Activated naive CD4-positive, alpha-beta T cell treated with anti-CD3 and anti-CD28 coated beads, Interleukin-2, amount 50 U/mL, for 24 hours (primary cell): ENCODE results near the gene AFF2.
A peak's percentile ranks its signal among the peaks of the same experiment; 100 is the strongest.

Source experiments
- H3K27ac Mint-ChIP-seq: one replicate; pipeline ENCODE4 v1.8.0; 2021; ENCODE audit warnings: mild to moderate bottlenecking, mixed read lengths
- H3K27me3 Mint-ChIP-seq: one replicate; pipeline ENCODE4 v1.8.0; 2021; ENCODE audit warnings: mixed read lengths
- H3K36me3 Mint-ChIP-seq: one replicate; pipeline ENCODE4 v1.8.0; 2021; ENCODE audit warnings: mixed read lengths
- H3K4me1 Mint-ChIP-seq: one replicate; pipeline ENCODE4 v1.8.0; 2021; ENCODE audit warnings: mixed read lengths
- H3K4me3 Mint-ChIP-seq: one replicate; pipeline ENCODE4 v1.8.0; 2021; ENCODE audit warnings: mild to moderate bottlenecking, mixed read lengths
- H3K9me3 Mint-ChIP-seq: one replicate; pipeline ENCODE4 v1.8.0; 2021; ENCODE audit warnings: mixed read lengths

The AFF2 gene

GRCh38 chrX:148593987-148594386, 93.6 kb downstream of the AFF2 start:
- H3K27me3 Mint-ChIP-seq, result no peaks in the 10 kb centered on the region
- no peaks in the 10 kb centered on the region for H3K36me3 Mint-ChIP-seq
- no peaks in the 10 kb centered on the region for H3K9me3 Mint-ChIP-seq

GRCh38 chrX:148599404-148599803, 99.0 kb downstream of the AFF2 start:
- Mint-ChIP-seq H3K36me3 (no peaks in the 10 kb centered on the region), H3K9me3 (no peaks in the 10 kb centered on the region), H3K4me3 (no peak overlapping the region), H3K27me3 (no peaks in the 10 kb centered on the region), H3K27ac (no peak overlapping the region), H3K4me1 (peaks cover 11% of the 10 kb centered on the region)

More at GRCh38 chrX:148593987-148594386, 93.6 kb downstream of the AFF2 start:
- Mint-ChIP-seq H3K4me1 (no peaks in the 10 kb centered on the region), H3K27ac (no peak overlapping the region), H3K4me3 (no peak overlapping the region)

GRCh38 chrX:148600131-148600530, 99.7 kb downstream of the AFF2 start:
- Mint-ChIP-seq H3K4me1 (peaks cover 11% of the 10 kb centered on the region), H3K9me3 (no peaks in the 10 kb centered on the region), H3K36me3 (no peaks in the 10 kb centered on the region), H3K27ac (no peak overlapping the region), H3K4me3 (no peak overlapping the region), H3K27me3 (no peaks in the 10 kb centered on the region)

- Mint-ChIP-seq H3K27me3 (no peaks in the 10 kb centered on the region), H3K27ac (no peak overlapping the region)
Measured at GRCh38 chrX:148600581-148600980, 100.2 kb downstream of the AFF2 start.

GRCh38 chrX:148601034-148601433, 100.6 kb downstream of the AFF2 start:
- H3K4me3 Mint-ChIP-seq, result no peak overlapping the region
- peaks cover 11% of the 10 kb centered on the region for H3K4me1 Mint-ChIP-seq
- no peaks in the 10 kb centered on the region for H3K36me3 Mint-ChIP-seq
- H3K27ac Mint-ChIP-seq, result no peak overlapping the region
- no peaks in the 10 kb centered on the region for H3K9me3 Mint-ChIP-seq
- H3K27me3 Mint-ChIP-seq, result no peaks in the 10 kb centered on the region

More at GRCh38 chrX:148600581-148600980, 100.2 kb downstream of the AFF2 start:
- Mint-ChIP-seq H3K4me3 (no peak overlapping the region), H3K9me3 (no peaks in the 10 kb centered on the region), H3K4me1 (peaks cover 11% of the 10 kb centered on the region), H3K36me3 (no peaks in the 10 kb centered on the region)

GRCh38 chrX:148609515-148610327, 109.3 kb downstream of the AFF2 start:
- peaks cover 23% of the 10 kb centered on the region for H3K4me1 Mint-ChIP-seq
- no peaks in the 10 kb centered on the region for H3K27me3 Mint-ChIP-seq
- H3K4me3 Mint-ChIP-seq, result no peak overlapping the region
- no peak overlapping the region for H3K27ac Mint-ChIP-seq
- H3K36me3 Mint-ChIP-seq, result no peaks in the 10 kb centered on the region
- peaks cover 5% of the 10 kb centered on the region for H3K9me3 Mint-ChIP-seq

GRCh38 chrX:148610328-148610698, 109.9 kb downstream of the AFF2 start:
- no peak overlapping the region for H3K4me3 Mint-ChIP-seq
- peak overlapping the region; percentile 41 for H3K27ac Mint-ChIP-seq
- peaks cover 23% of the 10 kb centered on the region for H3K4me1 Mint-ChIP-seq
- H3K9me3 Mint-ChIP-seq, result peaks cover 5% of the 10 kb centered on the region
- H3K27me3 Mint-ChIP-seq, result no peaks in the 10 kb centered on the region
- H3K36me3 Mint-ChIP-seq, result no peaks in the 10 kb centered on the region

GRCh38 chrX:148611993-148612392, 111.6 kb downstream of the AFF2 start:
- H3K36me3 Mint-ChIP-seq, result no peaks in the 10 kb centered on the region
- H3K27me3 Mint-ChIP-seq, result no peaks in the 10 kb centered on the region
- peaks cover 23% of the 10 kb centered on the region for H3K4me1 Mint-ChIP-seq
- peaks cover 5% of the 10 kb centered on the region for H3K9me3 Mint-ChIP-seq
- peak overlapping the region; percentile 55 for H3K27ac Mint-ChIP-seq
- H3K4me3 Mint-ChIP-seq, result no peak overlapping the region

- Mint-ChIP-seq H3K4me3 (no peak overlapping the region), H3K36me3 (no peaks in the 10 kb centered on the region), H3K4me1 (peaks cover 23% of the 10 kb centered on the region), H3K27me3 (no peaks in the 10 kb centered on the region), H3K27ac (no peak overlapping the region), H3K9me3 (peaks cover 1% of the 10 kb centered on the region)
Measured at GRCh38 chrX:148612431-148612830, 112.0 kb downstream of the AFF2 start.

- no peaks in the 10 kb centered on the region for H3K9me3 Mint-ChIP-seq
- H3K27me3 Mint-ChIP-seq, result no peaks in the 10 kb centered on the region
- peaks cover 23% of the 10 kb centered on the region for H3K4me1 Mint-ChIP-seq
- H3K27ac Mint-ChIP-seq, result no peak overlapping the region
- no peaks in the 10 kb centered on the region for H3K36me3 Mint-ChIP-seq
- H3K4me3 Mint-ChIP-seq, result no peak overlapping the region
Measured at GRCh38 chrX:148613636-148614035, 113.2 kb downstream of the AFF2 start.

- no peaks in the 10 kb centered on the region for H3K9me3 Mint-ChIP-seq
- H3K27ac Mint-ChIP-seq, result no peak overlapping the region
- peaks cover 14% of the 10 kb centered on the region for H3K4me1 Mint-ChIP-seq
- no peak overlapping the region for H3K4me3 Mint-ChIP-seq
- no peaks in the 10 kb centered on the region for H3K27me3 Mint-ChIP-seq
- H3K36me3 Mint-ChIP-seq, result no peaks in the 10 kb centered on the region
Measured at GRCh38 chrX:148615491-148615890, 115.1 kb downstream of the AFF2 start.

- no peaks in the 10 kb centered on the region for H3K27me3 Mint-ChIP-seq
Measured at GRCh38 chrX:148618470-148619445, 118.3 kb downstream of the AFF2 start.

GRCh38 chrX:148620023-148620422, 119.6 kb downstream of the AFF2 start:
- Mint-ChIP-seq H3K36me3 (no peaks in the 10 kb centered on the region), H3K4me3 (no peak overlapping the region), H3K27me3 (no peaks in the 10 kb centered on the region), H3K4me1 (no peaks in the 10 kb centered on the region), H3K27ac (no peak overlapping the region), H3K9me3 (no peaks in the 10 kb centered on the region)

More at GRCh38 chrX:148618470-148619445, 118.3 kb downstream of the AFF2 start:
- Mint-ChIP-seq H3K4me3 (no peak overlapping the region), H3K36me3 (no peaks in the 10 kb centered on the region), H3K27ac (no peak overlapping the region), H3K4me1 (no peaks in the 10 kb centered on the region), H3K9me3 (no peaks in the 10 kb centered on the region)

- Mint-ChIP-seq H3K4me1 (no peaks in the 10 kb centered on the region), H3K36me3 (no peaks in the 10 kb centered on the region), H3K27ac (no peak overlapping the region), H3K9me3 (no peaks in the 10 kb centered on the region), H3K4me3 (no peak overlapping the region), H3K27me3 (no peaks in the 10 kb centered on the region)
Measured at GRCh38 chrX:148624951-148625474, 124.6 kb downstream of the AFF2 start.

GRCh38 chrX:148628621-148629020, 128.2 kb downstream of the AFF2 start:
- Mint-ChIP-seq H3K9me3 (no peaks in the 10 kb centered on the region), H3K36me3 (no peaks in the 10 kb centered on the region), H3K27ac (no peak overlapping the region), H3K27me3 (no peaks in the 10 kb centered on the region), H3K4me1 (no peaks in the 10 kb centered on the region), H3K4me3 (no peak overlapping the region)

GRCh38 chrX:148629434-148629833, 129.0 kb downstream of the AFF2 start:
- Mint-ChIP-seq H3K36me3 (no peaks in the 10 kb centered on the region), H3K9me3 (no peaks in the 10 kb centered on the region), H3K27me3 (no peaks in the 10 kb centered on the region), H3K4me3 (no peak overlapping the region), H3K4me1 (no peaks in the 10 kb centered on the region), H3K27ac (no peak overlapping the region)
